Fibroblast of villous mesenchyme (primary cell): ENCODE measurements around the gene GLYATL1. TPM values are rescaled to one million over a fixed set of nuclear protein-coding genes. Genes with fewer than 3 reads are reported as not detected.
"Not testable (repeated sequence)": the region's sequence is repeated elsewhere in the genome, so short reads cannot be mapped to it uniquely, and the experiment has no call there.

Experiments
- DNase-seq: peaks from one replicate; pipeline ENCODE4 v3.0.0-alpha.2; 2010; ENCODE audit warnings: low read depth
- H3K4me3 ChIP-seq: 2 replicates; pipeline ENCODE4 v1.5.1; 2011; ENCODE audit warnings: low read depth, mild to moderate bottlenecking, low read length
- total RNA-seq: library from RNA; depleted of rRNA; stranded (reverse); fragments of >200 nt; gene quantifications from 2 replicates; pipeline ENCODE4 v1.2.3, GENCODE V29; 2012
- TF ChIP-seq, protein P1 (sequence below): IDR thresholded peaks from 2 replicates; pipeline ENCODE4 v1.5.1; 2012; ENCODE audit warnings: low read depth, mild to moderate bottlenecking, low read length; ENCODE audit not compliant: insufficient read depth

GLYATL1 gene
- total RNA-seq, 1 donor, result not detected

DNA sequence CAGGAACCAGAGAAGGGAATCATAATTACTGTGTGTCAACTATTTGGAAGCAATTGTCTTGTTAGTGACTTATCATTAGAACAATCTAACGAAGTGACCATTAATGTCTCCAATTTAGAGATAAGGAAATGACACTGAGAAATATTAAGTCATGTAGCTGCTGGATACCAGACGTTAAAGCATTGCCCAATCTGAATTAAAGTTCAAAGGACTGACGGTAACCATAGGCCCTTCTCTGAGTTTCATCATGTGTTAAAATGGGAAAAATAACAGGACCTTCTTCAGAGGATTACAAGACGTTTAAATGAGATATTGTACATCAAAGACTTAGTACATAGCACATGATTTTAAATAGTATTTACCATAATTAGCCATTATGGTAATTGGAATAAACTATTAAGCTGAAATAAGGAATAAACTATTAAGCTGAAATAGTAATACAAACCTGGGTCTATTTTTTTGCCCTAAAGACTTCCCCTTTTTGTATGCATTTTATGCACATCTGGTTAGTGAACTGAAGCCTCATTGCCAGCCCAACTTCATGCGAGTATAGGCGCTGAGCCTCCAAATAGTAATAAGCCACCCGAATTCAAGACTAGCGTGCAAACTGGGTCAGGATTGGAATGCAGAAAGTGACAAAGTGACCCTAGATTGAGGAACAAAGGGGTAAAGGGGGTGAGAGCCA, 41.0 kb downstream of the GLYATL1 start:
- TF ChIP-seq, protein P1, sequence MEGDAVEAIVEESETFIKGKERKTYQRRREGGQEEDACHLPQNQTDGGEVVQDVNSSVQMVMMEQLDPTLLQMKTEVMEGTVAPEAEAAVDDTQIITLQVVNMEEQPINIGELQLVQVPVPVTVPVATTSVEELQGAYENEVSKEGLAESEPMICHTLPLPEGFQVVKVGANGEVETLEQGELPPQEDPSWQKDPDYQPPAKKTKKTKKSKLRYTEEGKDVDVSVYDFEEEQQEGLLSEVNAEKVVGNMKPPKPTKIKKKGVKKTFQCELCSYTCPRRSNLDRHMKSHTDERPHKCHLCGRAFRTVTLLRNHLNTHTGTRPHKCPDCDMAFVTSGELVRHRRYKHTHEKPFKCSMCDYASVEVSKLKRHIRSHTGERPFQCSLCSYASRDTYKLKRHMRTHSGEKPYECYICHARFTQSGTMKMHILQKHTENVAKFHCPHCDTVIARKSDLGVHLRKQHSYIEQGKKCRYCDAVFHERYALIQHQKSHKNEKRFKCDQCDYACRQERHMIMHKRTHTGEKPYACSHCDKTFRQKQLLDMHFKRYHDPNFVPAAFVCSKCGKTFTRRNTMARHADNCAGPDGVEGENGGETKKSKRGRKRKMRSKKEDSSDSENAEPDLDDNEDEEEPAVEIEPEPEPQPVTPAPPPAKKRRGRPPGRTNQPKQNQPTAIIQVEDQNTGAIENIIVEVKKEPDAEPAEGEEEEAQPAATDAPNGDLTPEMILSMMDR, result no peak
- H3K4me3 ChIP-seq, result no peak overlapping the region
- no peak for DNase-seq

DNA sequence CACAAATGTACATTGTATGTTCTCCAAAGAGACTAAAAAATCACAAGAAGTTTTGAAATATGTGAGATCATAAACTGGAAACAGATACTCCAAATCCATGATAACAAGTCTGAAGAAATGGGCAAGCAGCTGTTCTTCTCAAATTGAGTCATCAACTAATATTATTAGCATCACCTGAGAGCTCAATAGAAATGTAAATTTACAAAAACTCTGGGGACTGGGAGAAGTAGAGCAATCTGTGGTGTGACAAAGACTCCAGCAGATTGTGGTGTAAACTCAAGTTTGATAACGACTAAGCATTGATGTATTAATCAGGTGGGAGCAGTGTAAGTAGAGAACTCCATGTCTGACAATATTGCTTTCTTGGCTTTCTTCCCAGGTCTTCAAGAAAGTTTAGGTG, 53.2 kb downstream of the GLYATL1 start:
- H3K4me3 ChIP-seq, result no peak overlapping the region
- TF ChIP-seq, protein P1, result no peak
- DNase-seq, result no peak

DNA sequence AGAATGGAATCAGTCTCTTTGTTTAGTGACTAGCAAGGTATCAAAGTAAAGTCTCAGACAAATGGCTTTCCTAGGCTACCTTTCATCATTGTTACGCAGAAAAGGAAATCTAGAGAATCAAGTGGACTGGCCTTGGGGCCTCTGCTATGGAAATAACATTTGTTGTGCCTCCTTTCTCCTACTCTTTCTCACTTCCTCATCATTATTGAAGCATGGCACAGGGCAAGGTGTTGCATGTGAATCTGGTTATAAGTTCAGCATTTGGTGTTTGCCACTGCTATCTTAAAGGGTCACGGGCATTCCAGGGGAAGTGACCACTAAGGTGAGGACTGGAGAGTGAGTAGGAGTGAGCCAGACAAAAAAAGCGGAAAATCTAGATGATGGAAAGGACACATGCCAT, 54.9 kb downstream of the GLYATL1 start:
- no peak overlapping the region for H3K4me3 ChIP-seq
- TF ChIP-seq, protein P1, result no peak
- DNase-seq, result no peak

DNA sequence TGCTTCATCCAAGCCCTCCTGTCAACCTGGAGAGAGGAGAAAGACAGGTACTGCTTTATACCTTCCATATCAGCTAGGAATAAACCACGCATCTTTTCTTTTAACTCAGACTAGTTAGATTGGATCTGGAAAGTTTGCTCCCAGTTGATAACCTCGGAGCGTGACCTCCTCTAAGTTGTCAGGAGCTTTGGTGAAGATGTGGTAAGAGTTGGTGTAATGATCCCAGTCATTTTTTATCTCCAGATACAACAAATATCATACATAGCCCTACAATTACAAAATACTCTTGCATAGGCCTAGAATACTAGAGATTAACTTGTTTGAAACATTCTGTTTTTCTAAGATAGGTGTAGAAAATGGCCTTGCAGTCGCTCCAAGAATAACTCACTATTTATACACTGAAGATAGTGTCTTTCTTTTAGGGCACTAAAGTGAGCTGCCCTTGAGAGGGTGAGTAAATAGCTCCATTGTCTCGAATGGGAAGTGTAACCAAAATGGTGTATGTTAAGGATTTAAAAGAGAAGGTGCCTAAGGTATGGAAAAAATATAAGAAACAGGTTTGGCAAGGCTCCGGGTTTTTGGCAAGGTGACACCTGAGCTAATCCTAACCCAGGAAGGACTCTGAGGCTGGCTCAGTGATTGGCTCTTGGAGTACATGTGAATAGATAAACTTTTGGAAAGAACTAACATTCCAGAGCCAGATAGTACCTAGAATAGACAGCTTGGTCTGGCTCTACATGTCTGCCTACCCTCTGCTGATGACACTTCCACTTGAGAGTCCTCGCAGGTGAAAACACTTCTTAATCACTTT, 59.4 kb downstream of the GLYATL1 start:
- H3K4me3 ChIP-seq, result no peak overlapping the region
- TF ChIP-seq, protein P1, result no peak
- DNase-seq, result no peak

DNA sequence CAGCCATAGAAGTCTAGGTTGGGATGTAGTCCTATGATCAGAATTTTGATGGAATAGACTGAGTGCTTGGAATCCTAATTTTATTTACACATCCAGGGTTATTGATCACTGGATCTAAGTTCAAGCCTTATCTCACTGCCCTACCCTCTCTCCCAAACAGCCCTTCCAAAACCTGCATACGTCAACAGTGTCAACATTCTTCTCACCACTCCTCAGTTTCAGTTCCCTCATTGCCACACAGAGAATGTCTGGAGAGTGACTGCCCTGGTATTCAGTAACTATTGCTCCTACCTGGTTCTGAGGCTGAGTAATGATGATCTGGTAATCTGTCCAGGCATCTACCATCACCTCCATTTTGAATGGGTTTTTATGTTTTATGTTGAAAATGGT, 60.0 kb downstream of the GLYATL1 start:
- no peak for DNase-seq
- no peak overlapping the region for H3K4me3 ChIP-seq
- TF ChIP-seq, protein P1, result no peak

DNA sequence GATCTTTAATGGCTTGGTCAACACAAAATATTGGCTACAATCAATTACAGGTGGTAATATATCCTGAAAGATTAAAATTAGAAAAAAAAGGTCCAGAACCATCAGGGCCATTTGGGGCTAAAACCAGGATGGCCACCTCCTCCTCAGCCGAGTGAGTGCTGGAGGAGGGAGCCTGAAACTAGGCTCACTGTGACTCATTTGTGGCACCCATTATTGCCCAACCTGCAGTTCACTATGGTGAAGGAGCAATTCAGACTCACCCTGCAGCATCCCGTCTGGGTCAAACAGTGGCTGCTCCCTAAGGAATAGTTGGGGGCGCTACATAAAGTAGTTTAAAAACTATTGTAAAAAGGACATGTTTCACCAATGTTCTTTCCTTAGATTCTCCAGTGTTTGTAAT, 60.7 kb downstream of the GLYATL1 start:
- DNase-seq, result no peak
- H3K4me3 ChIP-seq, result no peak overlapping the region
- TF ChIP-seq, protein P1, result no peak

DNA sequence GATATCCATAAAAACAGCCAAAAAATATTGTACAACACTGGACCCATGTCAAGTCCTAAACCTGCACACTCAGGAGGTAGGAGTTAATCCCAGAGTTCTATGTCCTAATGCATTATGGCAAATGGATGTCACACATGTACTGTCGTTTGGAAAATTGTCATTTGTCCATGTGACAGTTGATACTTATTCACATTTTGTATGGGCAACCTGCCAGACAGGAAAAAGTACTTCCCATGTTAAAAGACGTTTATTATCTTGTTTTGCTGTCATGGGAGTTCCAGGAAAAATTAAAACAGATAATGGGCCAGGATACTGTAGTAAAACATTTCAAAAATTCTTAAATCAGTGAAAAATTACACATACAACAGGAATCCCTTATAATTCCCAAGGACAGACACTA, 62.7 kb downstream of the GLYATL1 start:
- not testable (repeated sequence) for DNase-seq, H3K4me3 ChIP-seq
